COR-L47 (cell line): ENCODE results near the gene UNC50.
"Not testable (repeated sequence)": the region's sequence is repeated elsewhere in the genome, so short reads cannot be mapped to it uniquely, and the experiment has no call there.

Experiments used
- DNase-seq: peaks from one replicate; lab custom pipeline; 2025; lab: John Stamatoyannopoulos, UW

The UNC50 gene

GRCh38 chr2:98608962-98609604 lies 694 bp downstream of the UNC50 start:
- DNase-seq, result no peak

GRCh38 chr2:98614024-98614739 lies 5.8 kb downstream of the UNC50 start:
- DNase-seq, result no peak

- DNase-seq, result no peak
Measured at GRCh38 chr2:98615481-98615880, 7.1 kb downstream of the UNC50 start.

GRCh38 chr2:98617149-98617548 lies 8.8 kb downstream of the UNC50 start:
- DNase-seq, result no peak

GRCh38 chr2:98623657-98624056 lies 15.3 kb downstream of the UNC50 start:
- no peak for DNase-seq

GRCh38 chr2:98632351-98632750 lies 24.0 kb downstream of the UNC50 start:
- no peak for DNase-seq

GRCh38 chr2:98634406-98635092 lies 26.2 kb downstream of the UNC50 start:
- no peak for DNase-seq

GRCh38 chr2:98637401-98638147 lies 29.2 kb downstream of the UNC50 start:
- no peak for DNase-seq

- DNase-seq, result no peak
Measured at GRCh38 chr2:98643496-98644100, 35.2 kb downstream of the UNC50 start.

GRCh38 chr2:98647636-98648035 lies 39.2 kb downstream of the UNC50 start:
- no peak for DNase-seq

GRCh38 chr2:98648451-98648850 lies 40.1 kb downstream of the UNC50 start:
- no peak for DNase-seq

GRCh38 chr2:98649135-98649991 lies 41.0 kb downstream of the UNC50 start:
- DNase-seq, result peak; percentile 66

GRCh38 chr2:98649992-98650375 lies 41.6 kb downstream of the UNC50 start:
- no peak for DNase-seq

- no peak for DNase-seq
Measured at GRCh38 chr2:98650998-98651397, 42.6 kb downstream of the UNC50 start.

GRCh38 chr2:98654699-98655495 lies 46.5 kb downstream of the UNC50 start:
- DNase-seq, result no peak

- DNase-seq, result no peak
Measured at GRCh38 chr2:98656800-98657199, 48.4 kb downstream of the UNC50 start.

GRCh38 chr2:98658816-98659490 lies 50.6 kb downstream of the UNC50 start:
- DNase-seq, result no peak

GRCh38 chr2:98659491-98659840 lies 51.1 kb downstream of the UNC50 start:
- not testable (repeated sequence) for DNase-seq

- no peak for DNase-seq
Measured at GRCh38 chr2:98663511-98664090, 55.2 kb downstream of the UNC50 start.
